ENCODE data around the gene EPHB1.

DNA sequence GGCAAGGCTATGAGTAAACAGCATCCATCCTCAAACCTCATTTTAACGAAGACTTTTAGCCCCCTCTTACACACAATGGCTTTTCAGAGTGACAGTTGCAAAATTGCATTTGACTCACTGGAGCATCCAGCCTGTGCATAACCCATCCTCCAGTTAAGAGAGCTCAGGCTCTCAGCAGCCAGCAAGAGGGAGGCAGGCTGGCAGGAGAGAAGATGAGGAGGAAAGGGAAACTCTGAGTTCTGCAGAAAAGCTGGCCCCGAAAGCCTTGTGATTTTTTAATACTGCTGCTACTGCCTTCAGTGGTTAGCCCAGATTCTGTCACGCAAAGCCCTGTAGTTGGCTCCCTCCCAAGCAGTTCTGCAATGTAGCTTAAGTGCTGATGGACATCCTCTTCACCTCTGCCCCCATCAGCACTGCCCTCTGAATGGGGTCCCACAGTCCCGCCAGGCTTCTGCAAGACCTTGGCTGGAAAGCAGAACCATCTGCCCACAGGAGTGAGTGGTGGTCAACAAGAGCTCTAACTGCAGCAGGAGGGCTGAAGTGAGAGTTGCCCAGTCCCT, 371.3 kb downstream of the EPHB1 start:
- TF ChIP-seq CTCF (conservative IDR thresholded peaks at IDR 0.05 in 1 of 2, IDR thresholded peaks at IDR 0.05 in 1 of 2; ENCODE audit: extremely low read depth in 1 of 2, insufficient read depth in 1 of 2, low read depth in 1 of 2, low read length in 2 of 2), result no peak
- no peak for TF ChIP-seq EZH2 (IDR thresholded peaks at IDR 0.05; ENCODE audit: borderline replicate concordance, low read length)

Data from mammary epithelial cell (primary cell).